BLaER1 (cell line): ENCODE results near the gene CHAT.

ENCODE experiments used
- H3K27ac ChIP-seq: shearing (Covaris generic); formaldehyde crosslinking; 2 replicates; pipeline ENCODE4 v1.8.1; 2022
- H3K27me3 ChIP-seq: shearing (Covaris generic); formaldehyde crosslinking; 2 replicates; pipeline ENCODE4 v1.8.1; 2022
- H3K36me3 ChIP-seq: shearing (Covaris generic); formaldehyde crosslinking; 2 replicates; pipeline ENCODE4 v1.8.1; 2022
- H3K4me1 ChIP-seq: shearing (Covaris generic); formaldehyde crosslinking; 2 replicates; pipeline ENCODE4 v1.8.1; 2022
- H3K4me2 ChIP-seq: shearing (Covaris generic); formaldehyde crosslinking; 2 replicates; pipeline ENCODE4 v1.8.1; 2022
- H3K4me3 ChIP-seq: shearing (Covaris generic); formaldehyde crosslinking; 2 replicates; pipeline ENCODE4 v1.8.1; 2022
- H3K9ac ChIP-seq: shearing (Covaris generic); formaldehyde crosslinking; 2 replicates; pipeline ENCODE4 v1.8.1; 2022
- H3K9me3 ChIP-seq: shearing (Covaris generic); formaldehyde crosslinking; 2 replicates; pipeline ENCODE4 v1.8.1; 2022
- H4K20me1 ChIP-seq: shearing (Covaris generic); formaldehyde crosslinking; 2 replicates; pipeline ENCODE4 v1.8.1; 2022
- Cebpa-rat ChIP-seq: shearing (Covaris generic); IDR thresholded peaks from 2 replicates; pipeline ENCODE4 v1.8.1; 2022

The CHAT gene

GRCh38 chr10:49605216-49605938, 8.5 kb upstream of the CHAT start:
- H3K36me3 ChIP-seq: no peaks in the 10 kb centered on the region
- no peak overlapping the region for H3K9ac ChIP-seq
- H3K4me3 ChIP-seq: no peak overlapping the region
- H4K20me1 ChIP-seq: peaks cover 5% of the 10 kb centered on the region; the same call in 1 of the 2 replicates
- H3K4me2 ChIP-seq: no peak overlapping the region; the same call in 1 of the 2 replicates
- peaks cover 17% of the 10 kb centered on the region for H3K9me3 ChIP-seq
- peaks cover 24% of the 10 kb centered on the region for H3K4me1 ChIP-seq
- no peak for TF ChIP-seq Cebpa-rat
- no peak overlapping the region for H3K27ac ChIP-seq
- peaks cover 19% of the 10 kb centered on the region for H3K27me3 ChIP-seq

GRCh38 chr10:49605939-49606509, 7.8 kb upstream of the CHAT start:
- Histone ChIP-seq H3K4me2 (peak overlapping the region; percentile 72), H3K27ac (no peak overlapping the region), H3K4me1 (peaks cover 24% of the 10 kb centered on the region), H4K20me1 (peaks cover 5% of the 10 kb centered on the region; the same call in 1 of the 2 replicates), H3K9ac (no peak overlapping the region), H3K9me3 (peaks cover 23% of the 10 kb centered on the region), H3K27me3 (peaks cover 25% of the 10 kb centered on the region), H3K36me3 (no peaks in the 10 kb centered on the region), H3K4me3 (no peak overlapping the region)
- no peak for TF ChIP-seq Cebpa-rat

GRCh38 chr10:49606981-49607535, 6.8 kb upstream of the CHAT start:
- TF ChIP-seq Cebpa-rat: no peak
- no peaks in the 10 kb centered on the region for H3K36me3 ChIP-seq
- H3K9me3 ChIP-seq: peaks cover 34% of the 10 kb centered on the region
- H3K4me2 ChIP-seq: peak overlapping the region; percentile 72
- H3K4me3 ChIP-seq: no peak overlapping the region
- no peak overlapping the region for H3K27ac ChIP-seq
- H3K9ac ChIP-seq: no peak overlapping the region
- H4K20me1 ChIP-seq: peaks cover 5% of the 10 kb centered on the region; the same call in 1 of the 2 replicates
- H3K4me1 ChIP-seq: peaks cover 24% of the 10 kb centered on the region
- H3K27me3 ChIP-seq: peaks cover 36% of the 10 kb centered on the region

- H3K27ac ChIP-seq: no peak overlapping the region
- no peak overlapping the region for H3K4me3 ChIP-seq
- peaks cover 5% of the 10 kb centered on the region; the same call in 1 of the 2 replicates for H4K20me1 ChIP-seq
- peaks cover 47% of the 10 kb centered on the region for H3K9me3 ChIP-seq
- H3K36me3 ChIP-seq: no peaks in the 10 kb centered on the region
- peaks cover 49% of the 10 kb centered on the region for H3K27me3 ChIP-seq
- no peak overlapping the region for H3K4me2 ChIP-seq
- H3K4me1 ChIP-seq: peaks cover 24% of the 10 kb centered on the region
- no peak overlapping the region for H3K9ac ChIP-seq
- TF ChIP-seq Cebpa-rat: no peak
These were observed 5.5 kb upstream of the CHAT start for GRCh38 chr10:49608166-49609005.

GRCh38 chr10:49609006-49609282, 4.9 kb upstream of the CHAT start:
- H3K4me2 ChIP-seq: no peak overlapping the region
- no peak for TF ChIP-seq Cebpa-rat
- peaks cover 24% of the 10 kb centered on the region for H3K4me1 ChIP-seq
- no peak overlapping the region for H3K27ac ChIP-seq
- H4K20me1 ChIP-seq: peaks cover 5% of the 10 kb centered on the region; the same call in 1 of the 2 replicates
- no peaks in the 10 kb centered on the region for H3K36me3 ChIP-seq
- peaks cover 54% of the 10 kb centered on the region for H3K27me3 ChIP-seq
- no peak overlapping the region for H3K4me3 ChIP-seq
- H3K9ac ChIP-seq: no peak overlapping the region
- H3K9me3 ChIP-seq: peaks cover 49% of the 10 kb centered on the region

GRCh38 chr10:49609283-49610113, 4.3 kb upstream of the CHAT start:
- Histone ChIP-seq H3K27me3 (peaks cover 60% of the 10 kb centered on the region), H4K20me1 (peaks cover 5% of the 10 kb centered on the region; the same call in 1 of the 2 replicates), H3K4me1 (peaks cover 24% of the 10 kb centered on the region), H3K36me3 (no peaks in the 10 kb centered on the region), H3K4me3 (no peak overlapping the region), H3K9ac (no peak overlapping the region), H3K4me2 (no peak overlapping the region), H3K9me3 (peaks cover 49% of the 10 kb centered on the region), H3K27ac (no peak overlapping the region)
- no peak for TF ChIP-seq Cebpa-rat

GRCh38 chr10:49610114-49610457, 3.8 kb upstream of the CHAT start, which contains the start of gene SLC18A3:
Gene SLC18A3, plus strand, starts transcription at chr10:49610310. Its CDS starts 431 bp downstream, at chr10:49610741.
- no peaks in the 10 kb centered on the region for H3K36me3 ChIP-seq
- peaks cover 5% of the 10 kb centered on the region; the same call in 1 of the 2 replicates for H4K20me1 ChIP-seq
- no peak within 1 kb of the TSS; the same call in 1 of the 2 replicates for H3K4me3 ChIP-seq
- peaks cover 24% of the 10 kb centered on the region for H3K4me1 ChIP-seq
- no peak within 1 kb of the TSS for H3K9ac ChIP-seq
- TF ChIP-seq Cebpa-rat: no peak
- peaks cover 66% of the 10 kb centered on the region for H3K27me3 ChIP-seq
- no peak within 1 kb of the TSS for H3K27ac ChIP-seq
- no peak within 1 kb of the TSS for H3K4me2 ChIP-seq
- peaks cover 49% of the 10 kb centered on the region for H3K9me3 ChIP-seq

- Histone ChIP-seq H3K4me3 (no peak overlapping the region; the same call in 1 of the 2 replicates), H3K4me2 (no peak overlapping the region), H3K9ac (no peak overlapping the region), H3K27ac (no peak overlapping the region), H3K9me3 (peaks cover 49% of the 10 kb centered on the region), H3K36me3 (no peaks in the 10 kb centered on the region), H3K27me3 (peaks cover 71% of the 10 kb centered on the region), H4K20me1 (peaks cover 5% of the 10 kb centered on the region; the same call in 1 of the 2 replicates), H3K4me1 (peaks cover 21% of the 10 kb centered on the region)
- TF ChIP-seq Cebpa-rat: no peak
These were observed 3.2 kb upstream of the CHAT start for GRCh38 chr10:49610458-49611165.
